BJ (cell line): ENCODE data around the gene FLT1. TPM values are rescaled to one million over a fixed set of nuclear protein-coding genes. Genes with fewer than 3 reads are reported as not detected.

Source experiments
- CTCF ChIA-PET: fragments of 350-600 bp; formaldehyde crosslinking; extraction: SDS; loops from one replicate; lab custom pipeline; 2021; ENCODE audit warnings: antibody characterized with exemption, inconsistent platforms; lab: Yijun Ruan, JAX
- POLR2A ChIA-PET: fragments of 300-600 bp; sonication (Branson Sonifier 250); formaldehyde crosslinking; extraction: SDS; loops from one replicate; lab custom pipeline; 2021; ENCODE audit warnings: antibody characterized with exemption; lab: Charles Lee
- DNase-seq: peaks from one replicate; pipeline ENCODE4 v3.0.0-alpha.2; 2011; ENCODE audit warnings: low read depth
- H3K27me3 ChIP-seq: 2 replicates; pipeline ENCODE4 v1.6.0; 2011; ENCODE audit warnings: low read length; ENCODE audit not compliant: control insufficient read depth, insufficient read depth
- H3K36me3 ChIP-seq: 2 replicates; pipeline ENCODE4 v1.5.1; 2011; ENCODE audit warnings: low read length; ENCODE audit not compliant: control insufficient read depth, insufficient read depth
- H3K4me3 ChIP-seq: 2 replicates; pipeline ENCODE4 v1.5.1; 2011; ENCODE audit warnings: low read depth, mild to moderate bottlenecking, control low read depth, low read length
- polyA plus RNA-seq: library from polyadenylated mRNA; depleted of rRNA; stranded (reverse); fragments of >200 nt; gene quantifications from 2 replicates; pipeline ENCODE4 v1.2.3, GENCODE V29; 2011
- TF ChIP-seq, protein P1 (sequence below): IDR thresholded peaks from 2 replicates; pipeline ENCODE4 v1.5.1; 2011; ENCODE audit warnings: low read depth, mild to moderate bottlenecking, control low read depth, inconsistent platforms, low read length, moderate library complexity; ENCODE audit not compliant: insufficient read depth

The FLT1 gene
- polyA plus RNA-seq, 1 experiment = 37.8 TPM

- POLR2A ChIA-PET = no interaction called here
- TF ChIP-seq, protein P1, sequence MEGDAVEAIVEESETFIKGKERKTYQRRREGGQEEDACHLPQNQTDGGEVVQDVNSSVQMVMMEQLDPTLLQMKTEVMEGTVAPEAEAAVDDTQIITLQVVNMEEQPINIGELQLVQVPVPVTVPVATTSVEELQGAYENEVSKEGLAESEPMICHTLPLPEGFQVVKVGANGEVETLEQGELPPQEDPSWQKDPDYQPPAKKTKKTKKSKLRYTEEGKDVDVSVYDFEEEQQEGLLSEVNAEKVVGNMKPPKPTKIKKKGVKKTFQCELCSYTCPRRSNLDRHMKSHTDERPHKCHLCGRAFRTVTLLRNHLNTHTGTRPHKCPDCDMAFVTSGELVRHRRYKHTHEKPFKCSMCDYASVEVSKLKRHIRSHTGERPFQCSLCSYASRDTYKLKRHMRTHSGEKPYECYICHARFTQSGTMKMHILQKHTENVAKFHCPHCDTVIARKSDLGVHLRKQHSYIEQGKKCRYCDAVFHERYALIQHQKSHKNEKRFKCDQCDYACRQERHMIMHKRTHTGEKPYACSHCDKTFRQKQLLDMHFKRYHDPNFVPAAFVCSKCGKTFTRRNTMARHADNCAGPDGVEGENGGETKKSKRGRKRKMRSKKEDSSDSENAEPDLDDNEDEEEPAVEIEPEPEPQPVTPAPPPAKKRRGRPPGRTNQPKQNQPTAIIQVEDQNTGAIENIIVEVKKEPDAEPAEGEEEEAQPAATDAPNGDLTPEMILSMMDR = no peak
- DNase-seq = no peak
These were observed 39.9 kb upstream of the FLT1 start for GRCh38 chr13:28534801-28535200.

GRCh38 chr13:28534210-28534609 lies 39.3 kb upstream of the FLT1 start:
- Histone ChIP-seq H3K27me3 (no peaks in the 10 kb centered on the region), H3K4me3 (no peak overlapping the region), H3K36me3 (no peaks in the 10 kb centered on the region)
- ChIA-PET CTCF (interaction anchor here (0.8 to 1.4 kb wide), 5 partner anchors 9 to 97 kb away, joined by 3 to 5 read pairs (median 3); no protein-coding TSS in a partner anchor), POLR2A (no interaction called here)
- TF ChIP-seq, protein P1 = no peak
- DNase-seq = no peak

More at GRCh38 chr13:28534801-28535200, 39.9 kb upstream of the FLT1 start:
- CTCF ChIA-PET = interaction anchor here (1.3 to 1.4 kb wide), 2 partner anchors 11 to 39 kb away, joined by 3 to 5 read pairs; no protein-coding TSS in a partner anchor
- no peaks in the 10 kb centered on the region for H3K27me3 ChIP-seq
- H3K4me3 ChIP-seq = no peak overlapping the region
- H3K36me3 ChIP-seq = no peaks in the 10 kb centered on the region

DNA sequence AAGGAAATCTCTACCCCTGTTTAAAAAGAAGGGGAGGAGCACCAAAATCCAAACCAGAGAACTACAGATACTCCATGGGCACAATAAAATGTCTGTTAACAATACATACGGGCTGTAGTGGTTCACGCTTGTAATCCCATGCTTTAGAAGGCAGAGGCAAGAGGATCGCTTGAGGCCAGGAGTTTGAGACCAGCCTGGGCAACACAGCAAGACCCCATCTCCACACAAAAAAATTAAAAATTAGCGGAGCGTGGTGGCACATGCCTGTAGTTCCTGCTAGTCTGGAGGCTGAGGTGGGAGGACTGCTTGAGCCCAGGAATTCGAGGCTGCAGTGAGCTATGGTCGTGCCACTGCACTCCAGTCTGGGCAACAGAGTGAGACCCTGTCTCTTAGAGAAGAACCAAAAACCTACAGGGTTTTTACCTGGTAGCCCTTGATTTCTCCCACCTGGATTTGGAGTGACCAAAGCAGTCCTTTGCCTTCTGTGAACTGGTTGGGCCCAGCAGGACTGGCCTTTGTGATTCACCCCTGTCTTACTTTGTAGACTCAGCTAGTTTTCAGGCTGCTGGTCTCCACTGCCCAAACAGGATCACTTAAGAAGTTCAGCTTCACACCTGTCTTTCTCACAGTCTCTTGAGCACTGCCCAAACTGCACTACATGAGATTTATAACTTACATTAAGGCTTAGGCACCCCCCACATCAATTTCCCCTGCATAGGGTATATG lies 38.7 kb upstream of the FLT1 start:
- DNase-seq = no peak
- Histone ChIP-seq H3K36me3 (no peaks in the 10 kb centered on the region), H3K4me3 (no peak overlapping the region), H3K27me3 (no peaks in the 10 kb centered on the region)
- TF ChIP-seq, protein P1 = no peak
- POLR2A ChIA-PET = no interaction called here
- CTCF ChIA-PET = interaction anchor here (0.8 to 1.4 kb wide), 5 partner anchors 9 to 98 kb away, joined by 3 to 5 read pairs (median 3); no protein-coding TSS in a partner anchor

DNA sequence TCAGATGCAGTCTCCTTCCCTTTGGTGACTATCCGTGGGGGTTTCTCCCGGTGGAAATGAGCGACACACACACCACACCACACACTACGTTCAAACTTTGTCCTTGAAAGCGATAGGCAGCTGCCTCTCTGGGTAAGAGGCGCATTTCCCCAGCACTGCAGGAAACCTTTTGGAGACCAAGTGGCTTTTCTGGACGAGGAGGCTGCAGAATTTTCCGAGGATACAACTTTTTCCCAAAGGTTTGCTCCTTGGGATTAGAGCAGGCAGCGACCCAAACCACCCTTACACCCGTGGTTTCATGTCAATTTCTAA lies 38.2 kb upstream of the FLT1 start:
- no peaks in the 10 kb centered on the region for H3K27me3 ChIP-seq
- ChIA-PET CTCF (no interaction called here), POLR2A (no interaction called here)
- no peak overlapping the region for H3K4me3 ChIP-seq
- DNase-seq = no peak
- no peaks in the 10 kb centered on the region for H3K36me3 ChIP-seq
- TF ChIP-seq, protein P1 = no peak

- peak overlapping the region; percentile 43 for H3K4me3 ChIP-seq
- TF ChIP-seq, protein P1 = no peak
- ChIA-PET POLR2A (no interaction called here), CTCF (no interaction called here)
- H3K27me3 ChIP-seq = no peaks in the 10 kb centered on the region
- no peak for DNase-seq
- no peaks in the 10 kb centered on the region for H3K36me3 ChIP-seq
These were observed 37.6 kb upstream of the FLT1 start for GRCh38 chr13:28532388-28533124.
